Measurements from ENCODE around the gene DNAAF2. TPM values are rescaled to one million over a fixed set of nuclear protein-coding genes. Genes with fewer than 3 reads are reported as not detected.

The DNAAF2 gene
- total and polyA plus RNA-seq, 2 of the 13 experiments (the other 11 are each of a cell fraction or from before 2014, with no cell fraction given) = 6.1 to 13.6 TPM

DNA sequence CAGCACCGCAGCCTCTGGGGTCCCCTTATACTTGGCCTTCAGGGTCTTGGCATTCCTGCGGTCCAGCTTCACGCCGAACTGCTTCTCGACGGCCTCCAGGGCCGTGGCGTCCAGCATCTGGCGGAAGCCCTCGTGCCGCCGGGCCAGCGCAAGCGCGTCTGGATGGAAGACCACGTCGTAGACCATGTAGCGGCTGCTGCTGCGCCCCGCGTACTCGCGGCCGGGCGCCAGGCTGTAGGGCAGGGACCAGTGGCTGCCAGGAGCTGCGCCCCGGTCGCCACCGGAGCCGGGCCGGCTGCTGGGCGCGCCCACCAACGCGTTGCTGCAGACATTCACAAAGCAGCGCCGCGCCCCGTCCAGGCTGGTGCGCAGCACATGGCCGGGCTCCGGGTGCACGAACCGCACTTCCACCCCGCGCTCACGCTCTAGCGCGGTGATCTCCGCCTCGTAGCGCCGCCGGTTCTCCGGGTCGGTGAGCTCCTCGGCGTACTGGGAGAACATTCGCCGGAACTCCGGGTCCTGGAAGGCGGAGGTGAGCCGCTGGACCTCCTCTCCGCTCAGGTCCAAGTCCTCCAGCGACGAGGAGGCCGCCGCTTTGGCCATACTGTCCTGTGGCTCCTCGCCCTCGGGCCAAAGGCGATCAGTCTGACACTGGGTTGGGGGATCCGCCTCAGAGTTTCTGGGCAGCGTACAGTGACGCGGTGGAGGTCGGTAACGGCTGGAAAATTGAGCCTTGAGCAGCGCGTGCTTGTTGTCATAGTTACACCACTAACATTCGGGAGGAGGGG, at the start of gene DNAAF2 (continued):
- TF ChIP-seq ZNF510 (CRISPR knock-in tag; IDR thresholded peaks at IDR 0.05; ENCODE audit: low read depth) (no peak; the same call in 1 of the 2 replicates), KDM5A (IDR thresholded peaks at IDR 0.05; ENCODE audit: borderline replicate concordance, low read length) (no peak), MBNL3 (CRISPR knock-in tag; conservative IDR thresholded peaks at IDR 0.05) (no peak), ZNF772 (CRISPR knock-in tag; IDR thresholded peaks at IDR 0.05) (peak; percentile 49), TMF1 (CRISPR knock-in tag; IDR thresholded peaks at IDR 0.05; ENCODE audit: low read depth) (peak; percentile 74; the same call in 1 of the 2 replicates), ZNF678 (CRISPR knock-in tag; IDR thresholded peaks at IDR 0.05) (no peak), ZNF740 (CRISPR knock-in tag; IDR thresholded peaks at IDR 0.05) (no peak; the same call in 1 of the 2 replicates), BCL6 (CRISPR knock-in tag; IDR thresholded peaks at IDR 0.05) (no peak)
- TF ChIP-seq, protein P1, sequence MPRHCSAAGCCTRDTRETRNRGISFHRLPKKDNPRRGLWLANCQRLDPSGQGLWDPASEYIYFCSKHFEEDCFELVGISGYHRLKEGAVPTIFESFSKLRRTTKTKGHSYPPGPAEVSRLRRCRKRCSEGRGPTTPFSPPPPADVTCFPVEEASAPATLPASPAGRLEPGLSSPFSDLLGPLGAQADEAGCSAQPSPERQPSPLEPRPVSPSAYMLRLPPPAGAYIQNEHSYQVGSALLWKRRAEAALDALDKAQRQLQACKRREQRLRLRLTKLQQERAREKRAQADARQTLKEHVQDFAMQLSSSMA (CRISPR knock-in tag; IDR thresholded peaks at IDR 0.05) = 0 out of 2 replicates have a peak, but pooled peaks have one; percentile 88
- TF ChIP-seq, protein P2, sequence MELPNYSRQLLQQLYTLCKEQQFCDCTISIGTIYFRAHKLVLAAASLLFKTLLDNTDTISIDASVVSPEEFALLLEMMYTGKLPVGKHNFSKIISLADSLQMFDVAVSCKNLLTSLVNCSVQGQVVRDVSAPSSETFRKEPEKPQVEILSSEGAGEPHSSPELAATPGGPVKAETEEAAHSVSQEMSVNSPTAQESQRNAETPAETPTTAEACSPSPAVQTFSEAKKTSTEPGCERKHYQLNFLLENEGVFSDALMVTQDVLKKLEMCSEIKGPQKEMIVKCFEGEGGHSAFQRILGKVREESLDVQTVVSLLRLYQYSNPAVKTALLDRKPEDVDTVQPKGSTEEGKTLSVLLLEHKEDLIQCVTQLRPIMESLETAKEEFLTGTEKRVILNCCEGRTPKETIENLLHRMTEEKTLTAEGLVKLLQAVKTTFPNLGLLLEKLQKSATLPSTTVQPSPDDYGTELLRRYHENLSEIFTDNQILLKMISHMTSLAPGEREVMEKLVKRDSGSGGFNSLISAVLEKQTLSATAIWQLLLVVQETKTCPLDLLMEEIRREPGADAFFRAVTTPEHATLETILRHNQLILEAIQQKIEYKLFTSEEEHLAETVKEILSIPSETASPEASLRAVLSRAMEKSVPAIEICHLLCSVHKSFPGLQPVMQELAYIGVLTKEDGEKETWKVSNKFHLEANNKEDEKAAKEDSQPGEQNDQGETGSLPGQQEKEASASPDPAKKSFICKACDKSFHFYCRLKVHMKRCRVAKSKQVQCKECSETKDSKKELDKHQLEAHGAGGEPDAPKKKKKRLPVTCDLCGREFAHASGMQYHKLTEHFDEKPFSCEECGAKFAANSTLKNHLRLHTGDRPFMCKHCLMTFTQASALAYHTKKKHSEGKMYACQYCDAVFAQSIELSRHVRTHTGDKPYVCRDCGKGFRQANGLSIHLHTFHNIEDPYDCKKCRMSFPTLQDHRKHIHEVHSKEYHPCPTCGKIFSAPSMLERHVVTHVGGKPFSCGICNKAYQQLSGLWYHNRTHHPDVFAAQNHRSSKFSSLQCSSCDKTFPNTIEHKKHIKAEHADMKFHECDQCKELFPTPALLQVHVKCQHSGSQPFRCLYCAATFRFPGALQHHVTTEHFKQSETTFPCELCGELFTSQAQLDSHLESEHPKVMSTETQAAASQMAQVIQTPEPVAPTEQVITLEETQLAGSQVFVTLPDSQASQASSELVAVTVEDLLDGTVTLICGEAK (IDR thresholded peaks at IDR 0.05) = no peak
- TF ChIP-seq, protein P2 (CRISPR knock-in tag; IDR thresholded peaks at IDR 0.05) = no peak
- TF ChIP-seq, protein P3, sequence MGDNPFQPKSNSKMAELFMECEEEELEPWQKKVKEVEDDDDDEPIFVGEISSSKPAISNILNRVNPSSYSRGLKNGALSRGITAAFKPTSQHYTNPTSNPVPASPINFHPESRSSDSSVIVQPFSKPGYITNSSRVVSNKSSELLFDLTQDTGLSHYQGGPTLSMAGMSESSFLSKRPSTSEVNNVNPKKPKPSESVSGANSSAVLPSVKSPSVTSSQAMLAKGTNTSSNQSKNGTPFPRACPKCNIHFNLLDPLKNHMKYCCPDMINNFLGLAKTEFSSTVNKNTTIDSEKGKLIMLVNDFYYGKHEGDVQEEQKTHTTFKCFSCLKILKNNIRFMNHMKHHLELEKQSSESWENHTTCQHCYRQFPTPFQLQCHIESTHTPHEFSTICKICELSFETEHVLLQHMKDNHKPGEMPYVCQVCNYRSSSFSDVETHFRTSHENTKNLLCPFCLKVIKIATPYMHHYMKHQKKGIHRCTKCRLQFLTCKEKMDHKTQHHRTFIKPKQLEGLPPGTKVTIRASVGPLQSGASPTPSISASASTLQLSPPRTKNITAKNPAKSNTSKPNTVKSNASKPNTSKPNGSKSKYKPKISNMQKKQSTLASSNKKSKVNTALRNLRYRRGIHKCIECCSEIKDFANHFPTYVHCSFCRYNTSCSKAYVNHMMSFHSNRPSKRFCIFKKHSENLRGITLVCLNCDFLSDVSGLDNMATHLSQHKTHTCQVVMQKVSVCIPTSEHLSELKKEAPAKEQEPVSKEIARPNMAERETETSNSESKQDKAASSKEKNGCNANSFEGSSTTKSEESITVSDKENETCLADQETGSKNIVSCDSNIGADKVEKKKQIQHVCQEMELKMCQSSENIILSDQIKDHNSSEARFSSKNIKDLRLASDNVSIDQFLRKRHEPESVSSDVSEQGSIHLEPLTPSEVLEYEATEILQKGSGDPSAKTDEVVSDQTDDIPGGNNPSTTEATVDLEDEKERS (CRISPR knock-in tag; IDR thresholded peaks at IDR 0.05) = no peak
- TF ChIP-seq, protein P4, sequence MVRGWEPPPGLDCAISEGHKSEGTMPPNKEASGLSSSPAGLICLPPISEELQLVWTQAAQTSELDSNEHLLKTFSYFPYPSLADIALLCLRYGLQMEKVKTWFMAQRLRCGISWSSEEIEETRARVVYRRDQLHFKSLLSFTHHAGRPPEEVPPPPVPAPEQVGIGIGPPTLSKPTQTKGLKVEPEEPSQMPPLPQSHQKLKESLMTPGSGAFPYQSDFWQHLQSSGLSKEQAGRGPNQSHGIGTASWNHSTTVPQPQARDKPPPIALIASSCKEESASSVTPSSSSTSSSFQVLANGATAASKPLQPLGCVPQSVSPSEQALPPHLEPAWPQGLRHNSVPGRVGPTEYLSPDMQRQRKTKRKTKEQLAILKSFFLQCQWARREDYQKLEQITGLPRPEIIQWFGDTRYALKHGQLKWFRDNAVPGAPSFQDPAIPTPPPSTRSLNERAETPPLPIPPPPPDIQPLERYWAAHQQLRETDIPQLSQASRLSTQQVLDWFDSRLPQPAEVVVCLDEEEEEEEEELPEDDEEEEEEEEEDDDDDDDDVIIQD (CRISPR knock-in tag; IDR thresholded peaks at IDR 0.05; ENCODE audit: low read depth) = no peak
